Activated T-helper 1 cell treated with anti-CD3 and anti-CD28 coated beads, Interleukin-2, amount 50 U/mL, for 16 hours (primary cell): Measurements from ENCODE around the gene UBE3A.

Source experiments
- DNase-seq, 2 donors: peaks; one replicate each; pipeline ENCODE4 v3.0.0-alpha.2; 2020; ENCODE audit warnings: low read depth in 1 of 2, low spot score in 1 of 2

UBE3A gene

DNA sequence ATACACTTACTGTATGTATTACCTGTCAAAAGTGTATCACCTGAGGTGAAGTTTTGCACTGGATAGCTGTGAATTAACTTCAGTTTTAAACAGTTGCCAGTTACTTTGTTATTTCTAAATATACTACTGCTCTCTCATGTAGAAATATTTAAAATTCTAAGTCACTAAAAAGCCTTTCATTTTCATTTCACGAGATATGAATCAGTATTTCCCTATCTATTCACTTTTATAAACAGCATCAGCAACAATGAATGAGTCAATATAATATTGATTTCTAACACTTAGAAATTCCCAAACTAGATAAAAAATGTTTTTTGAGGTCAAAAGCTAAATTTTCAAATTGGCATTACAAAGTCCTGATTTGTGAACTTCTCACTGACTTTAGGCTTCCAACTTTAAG is 32.6 kb downstream of the UBE3A start:
- DNase-seq = no peak

DNA sequence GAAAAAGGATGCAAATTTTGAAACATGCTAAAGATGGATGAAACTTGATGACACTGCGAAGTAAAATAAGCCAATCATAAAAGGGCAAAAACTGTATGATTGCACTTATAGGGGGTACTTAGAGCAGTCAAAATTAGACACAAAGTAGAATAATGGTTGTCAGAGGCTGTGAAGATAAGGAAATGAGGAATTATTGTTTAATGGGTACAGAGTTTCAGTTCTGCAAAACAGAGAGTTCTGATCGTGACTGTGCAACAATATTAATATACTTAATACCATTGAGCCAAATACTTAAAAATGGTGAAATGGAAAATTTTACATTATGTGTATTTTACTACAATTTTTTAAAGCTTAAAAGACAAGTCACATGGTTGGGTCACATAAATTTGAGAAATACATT is 35.1 kb downstream of the UBE3A start:
- no peak for DNase-seq

DNA sequence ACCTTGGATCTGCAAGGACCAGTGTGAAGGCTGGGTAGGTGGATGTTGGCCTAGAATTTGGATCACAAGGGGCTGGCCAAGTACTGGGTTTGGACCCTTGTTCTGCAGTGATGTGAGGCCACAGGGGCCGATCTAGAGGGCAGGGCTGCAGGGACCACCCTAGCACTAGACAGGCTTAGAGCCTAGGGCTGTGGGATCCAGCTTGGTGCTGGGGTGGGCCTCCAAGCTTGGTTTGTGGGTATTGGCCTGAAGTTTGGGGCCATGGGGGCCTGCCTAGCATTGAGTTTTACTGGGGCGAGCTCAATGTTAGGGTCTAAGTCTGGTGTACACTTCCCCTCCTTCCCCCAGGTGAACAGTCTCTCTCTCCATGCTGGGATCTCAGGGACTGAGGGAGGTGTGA is 36.5 kb downstream of the UBE3A start:
- no peak for DNase-seq

DNA sequence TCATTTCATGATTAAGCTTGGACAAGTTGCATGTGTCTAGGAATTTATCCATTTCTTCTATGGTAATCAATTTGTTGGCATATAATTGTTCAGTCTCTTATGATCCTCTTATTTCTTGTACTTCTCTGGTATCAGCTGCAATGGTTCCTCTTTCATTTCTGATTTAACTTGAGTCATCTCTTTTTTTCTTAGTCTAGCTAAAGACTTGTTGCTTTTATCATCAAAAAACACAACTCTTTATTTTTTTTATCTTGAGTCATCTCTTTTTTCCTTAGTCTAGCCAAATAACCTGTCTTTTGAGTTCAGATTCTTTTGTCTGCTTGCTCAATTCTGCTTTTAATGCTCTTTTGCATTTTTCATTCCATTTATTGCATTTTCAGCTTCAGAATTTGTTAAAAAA is 37.3 kb downstream of the UBE3A start:
- DNase-seq = no peak

DNA sequence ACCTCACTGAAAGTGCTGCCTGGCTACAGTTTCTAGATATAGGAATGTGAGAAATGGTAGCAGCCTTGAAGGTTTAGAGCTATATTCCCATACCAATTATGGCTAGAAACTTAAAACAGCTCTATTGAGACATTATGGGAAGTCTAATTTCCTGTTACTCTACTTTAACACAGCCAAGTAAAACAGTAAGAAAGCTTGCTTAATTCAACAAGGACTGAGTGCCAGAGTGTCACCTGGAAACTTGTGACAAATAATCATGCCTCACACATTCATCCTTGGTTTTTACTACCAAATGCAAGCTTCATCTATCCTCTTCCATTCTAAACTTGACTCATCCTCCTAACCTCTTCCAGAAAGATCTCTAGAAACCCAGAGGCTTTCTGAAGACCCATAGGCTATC is 41.7 kb downstream of the UBE3A start:
- no peak for DNase-seq

DNA sequence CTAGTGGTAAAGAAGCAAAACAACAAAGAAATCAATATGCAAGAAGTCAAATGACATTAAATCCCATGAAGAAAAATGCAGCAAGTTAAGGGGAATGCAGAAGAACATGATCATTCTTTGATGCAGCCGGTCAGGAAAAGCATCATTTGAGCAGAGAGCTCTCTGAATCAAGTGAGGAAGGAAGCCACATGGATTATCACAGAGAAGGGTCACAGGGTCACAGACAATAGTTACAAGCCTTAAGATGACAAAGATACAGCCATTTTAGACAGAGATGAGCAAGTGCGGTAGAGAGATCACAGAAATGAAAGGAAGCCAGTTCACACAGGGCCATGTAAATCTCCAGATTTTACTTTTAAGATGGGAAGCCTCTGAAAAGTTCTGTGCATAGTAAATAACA is 43.9 kb downstream of the UBE3A start:
- DNase-seq = no peak

DNA sequence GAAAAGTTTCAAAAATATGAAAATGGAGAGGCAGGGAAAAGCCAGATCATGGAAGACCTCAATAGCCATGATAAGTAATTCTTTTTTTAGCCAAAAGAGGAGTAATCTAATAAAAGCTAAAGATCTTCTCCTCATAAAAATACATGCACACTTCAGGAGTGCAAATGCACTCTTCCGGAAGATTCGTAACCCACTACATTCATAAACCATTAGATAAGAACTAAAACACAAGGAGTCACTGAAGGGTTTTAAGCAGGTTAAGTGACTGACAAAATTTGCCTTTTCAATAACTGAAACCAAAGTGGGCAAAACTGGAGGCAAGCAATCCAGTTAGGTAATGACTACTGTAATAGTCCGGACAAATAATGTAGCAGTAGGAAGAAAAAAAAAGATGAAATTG is 46.0 kb downstream of the UBE3A start:
- DNase-seq = no peak

DNA sequence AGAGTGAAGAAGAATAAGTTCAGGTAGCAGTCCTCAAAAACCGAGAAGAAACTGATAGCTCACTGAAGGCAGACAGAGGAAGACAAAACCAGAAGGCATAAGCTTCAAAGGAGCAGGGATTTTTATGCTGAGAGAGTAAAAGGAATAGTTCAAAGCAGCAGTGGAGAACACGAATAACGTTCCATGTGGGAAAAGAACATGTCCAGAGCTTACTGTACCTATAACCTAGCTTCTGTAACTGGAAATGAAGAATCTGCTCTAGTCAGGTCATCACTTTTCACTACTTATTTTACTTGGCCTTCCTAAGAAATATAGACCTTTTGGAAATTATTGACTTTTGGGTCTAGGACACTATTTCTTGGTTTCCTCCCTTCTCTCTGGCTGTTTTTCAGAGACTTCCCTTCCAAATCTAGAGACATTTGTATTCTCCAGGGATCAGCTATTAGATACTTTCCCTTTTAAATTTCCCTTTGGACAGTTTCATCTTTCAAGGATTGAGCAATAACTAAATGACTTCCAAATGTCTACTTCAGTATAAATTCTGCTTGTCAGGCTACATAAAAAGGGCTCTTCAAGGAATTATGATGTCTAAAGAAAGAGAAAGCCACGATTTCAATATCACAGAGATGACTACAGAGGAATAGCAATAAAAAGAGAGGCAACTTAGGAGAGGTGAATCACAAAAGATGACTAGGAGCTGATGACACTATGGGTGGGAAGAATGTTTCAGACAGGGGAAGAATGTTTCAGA is 46.7 kb downstream of the UBE3A start:
- no peak for DNase-seq

DNA sequence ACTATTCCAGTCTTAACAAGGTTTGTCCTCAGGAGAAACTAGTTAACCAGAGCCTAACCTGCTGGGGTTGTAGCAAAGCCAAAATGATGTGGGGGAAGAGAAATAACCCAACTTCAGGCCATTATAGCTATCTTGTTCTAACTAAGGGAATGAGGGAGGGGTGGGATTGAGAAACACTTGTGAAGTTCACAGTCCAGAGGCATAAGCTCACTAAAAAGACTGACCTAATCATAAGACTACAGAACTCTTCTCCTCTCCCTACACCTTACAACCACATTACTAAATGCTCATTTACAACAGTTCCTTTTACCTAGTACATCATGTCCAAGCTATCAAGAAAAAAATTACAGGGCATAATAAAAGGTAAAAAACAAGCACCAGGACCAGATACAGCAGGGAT is 52.8 kb downstream of the UBE3A start:
- no peak for DNase-seq

DNA sequence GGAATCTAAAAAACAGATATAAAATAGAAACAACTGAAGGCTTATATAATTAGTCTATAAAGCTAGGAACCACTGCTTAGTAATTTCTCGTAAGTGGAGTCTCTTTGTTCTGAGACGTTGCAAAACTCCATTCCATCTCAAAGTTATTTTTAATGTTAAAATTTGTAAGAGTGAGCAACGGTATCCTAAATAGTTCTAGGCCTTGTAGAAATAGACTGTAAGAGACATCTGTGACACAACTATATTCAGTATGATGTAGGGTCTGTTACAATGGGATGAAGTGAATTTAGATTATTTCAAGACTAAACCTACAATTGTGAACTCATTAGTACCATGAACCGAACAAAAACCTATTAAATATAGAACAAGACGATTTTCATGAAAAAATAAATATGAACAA is 57.2 kb downstream of the UBE3A start:
- no peak for DNase-seq

DNA sequence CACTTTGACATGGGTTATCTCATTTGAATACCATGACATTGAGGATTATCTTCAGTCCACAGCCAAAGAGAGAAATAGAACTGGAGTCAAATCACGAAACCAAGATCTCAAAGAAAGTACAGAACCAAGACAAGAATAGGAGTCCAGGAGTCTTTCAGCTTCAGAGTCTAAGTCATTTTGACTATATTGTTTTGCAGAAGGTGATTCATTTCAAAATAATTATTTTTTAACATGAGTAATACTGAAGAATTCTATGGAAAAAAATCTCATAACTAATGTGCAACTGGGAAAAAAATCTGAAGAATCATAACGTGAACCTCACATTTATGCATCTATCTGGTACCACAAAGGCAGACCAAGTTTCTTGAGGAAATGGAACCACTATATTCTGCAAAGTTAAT is 60.3 kb downstream of the UBE3A start:
- no peak for DNase-seq

DNA sequence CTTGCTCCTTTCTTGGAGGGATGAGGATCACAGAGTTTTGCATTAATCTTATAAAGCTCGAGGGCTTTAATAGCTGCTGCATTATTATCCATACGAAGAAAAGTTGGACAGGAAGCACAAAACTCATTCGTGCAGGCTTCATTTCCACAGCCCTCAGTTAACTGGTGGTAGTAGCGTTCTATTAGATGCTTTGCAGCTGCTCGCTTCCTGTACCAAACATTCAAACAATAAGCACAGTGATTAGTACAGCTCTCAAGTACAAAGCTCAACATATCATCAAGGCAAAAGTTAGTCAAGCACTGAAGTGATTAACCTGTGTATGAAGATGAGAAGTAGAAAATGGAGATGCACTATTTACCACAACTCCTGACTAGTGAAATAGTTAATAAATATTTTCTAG is 63.3 kb downstream of the UBE3A start:
- DNase-seq = no peak

DNA sequence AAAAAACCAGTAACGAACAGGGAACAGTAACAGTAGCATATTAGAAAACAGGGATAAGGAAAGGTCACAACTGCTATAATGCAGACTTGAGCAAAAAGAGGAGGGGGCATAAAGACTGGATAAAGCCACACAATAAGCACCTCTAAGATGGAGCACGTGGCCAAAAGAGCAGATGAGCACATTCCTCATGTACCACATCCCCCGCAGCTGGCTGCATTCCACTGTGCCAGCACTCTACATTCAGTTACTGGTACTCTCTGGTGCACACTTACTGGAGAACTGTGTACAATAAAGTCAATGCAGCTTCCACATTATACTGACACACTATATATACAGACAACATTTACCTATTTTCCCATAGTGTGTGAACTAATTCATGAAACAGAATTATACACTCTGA is 64.7 kb downstream of the UBE3A start:
- no peak for DNase-seq

DNA sequence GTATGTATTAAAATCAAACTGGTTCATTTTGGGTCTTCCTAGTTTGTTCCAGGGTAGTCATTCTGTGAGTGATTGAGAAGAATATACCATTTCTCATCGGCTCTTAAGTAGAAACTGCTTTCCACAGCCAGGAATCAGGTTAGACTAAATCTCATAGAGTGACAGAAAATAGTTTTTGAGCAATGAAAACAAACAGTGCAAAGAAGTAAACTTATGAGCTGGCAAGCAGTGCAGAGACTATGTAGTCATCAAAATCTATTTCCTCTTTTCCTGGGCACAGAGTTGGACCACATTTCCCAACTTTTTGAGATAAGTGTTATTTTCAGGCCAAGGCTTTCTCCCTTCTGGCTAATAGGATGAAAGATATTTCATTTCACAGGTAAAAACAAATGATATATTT is 66.5 kb downstream of the UBE3A start:
- DNase-seq = no peak

DNA sequence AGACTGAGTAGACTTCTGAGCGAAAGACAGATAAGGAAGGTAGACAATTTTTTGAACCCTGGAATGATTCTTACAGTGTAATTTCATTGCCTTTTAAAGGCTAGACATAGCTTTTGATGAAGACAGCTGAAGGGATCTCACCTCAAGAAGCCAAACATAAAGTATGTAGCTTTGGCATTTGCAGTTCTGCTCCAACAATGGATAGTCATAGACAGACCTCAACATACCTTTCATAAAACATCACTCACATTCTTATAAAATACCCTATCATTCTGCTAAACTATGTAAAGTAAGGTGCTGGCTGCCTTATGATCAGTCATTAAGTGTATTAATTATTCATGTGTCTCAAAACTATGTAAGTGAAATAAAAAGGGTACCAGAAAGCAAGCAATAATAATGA is 70.0 kb downstream of the UBE3A start:
- DNase-seq = no peak

DNA sequence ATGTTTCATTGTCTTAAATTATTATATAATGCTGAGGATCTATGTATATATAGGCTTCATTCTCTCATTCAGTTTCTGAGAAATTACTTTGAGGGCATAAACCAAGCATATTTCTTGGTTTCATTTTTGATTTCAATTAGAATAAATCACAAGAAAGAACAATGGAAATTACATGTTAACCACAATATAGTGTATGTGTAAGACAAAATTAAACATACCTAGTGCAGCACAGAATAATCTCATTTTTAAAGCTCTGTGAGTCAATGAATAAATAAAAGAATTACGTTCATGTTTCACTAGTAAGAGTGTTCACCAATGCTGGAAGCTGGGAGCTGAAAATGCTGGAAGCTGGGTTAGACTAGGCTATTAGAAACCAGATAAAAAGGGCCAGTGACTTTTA is 72.8 kb downstream of the UBE3A start:
- no peak for DNase-seq

DNA sequence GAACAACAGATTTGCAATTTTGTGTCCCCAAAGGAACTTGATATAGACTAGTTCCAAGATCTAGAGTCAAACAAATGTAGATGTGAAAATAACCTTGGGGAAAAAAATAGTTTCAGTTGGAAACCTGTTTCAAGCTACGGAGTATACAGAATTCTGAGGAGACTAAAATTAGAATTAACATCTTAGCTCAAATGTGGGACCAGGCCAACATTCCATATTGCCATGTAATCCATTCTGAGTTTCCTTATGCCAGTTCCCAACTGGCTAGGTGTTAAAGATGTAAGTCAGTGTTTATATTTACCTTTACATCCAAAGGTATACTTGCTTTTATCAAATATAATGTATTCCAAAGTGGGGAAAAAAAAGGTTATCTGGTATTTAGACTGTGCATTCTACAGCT is 76.3 kb downstream of the UBE3A start:
- DNase-seq = no peak

DNA sequence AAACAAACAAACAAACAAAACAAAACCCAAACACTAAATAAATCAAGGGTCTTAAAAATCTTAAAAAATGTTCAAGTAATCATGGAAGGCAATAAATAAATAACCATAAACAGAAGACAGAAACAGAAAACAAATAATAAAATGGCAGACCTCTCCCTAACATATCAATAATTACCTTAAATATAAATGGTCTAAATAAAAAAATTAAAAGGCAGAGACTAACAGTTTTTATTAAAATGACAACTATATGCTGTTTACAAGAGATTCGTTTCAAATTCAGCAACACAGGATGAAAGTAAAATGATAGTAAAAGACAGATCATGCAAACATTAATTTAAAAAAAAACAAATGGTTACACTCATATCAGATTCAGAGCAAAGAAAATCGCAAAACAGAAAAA is 91.1 kb downstream of the UBE3A start:
- no peak for DNase-seq

DNA sequence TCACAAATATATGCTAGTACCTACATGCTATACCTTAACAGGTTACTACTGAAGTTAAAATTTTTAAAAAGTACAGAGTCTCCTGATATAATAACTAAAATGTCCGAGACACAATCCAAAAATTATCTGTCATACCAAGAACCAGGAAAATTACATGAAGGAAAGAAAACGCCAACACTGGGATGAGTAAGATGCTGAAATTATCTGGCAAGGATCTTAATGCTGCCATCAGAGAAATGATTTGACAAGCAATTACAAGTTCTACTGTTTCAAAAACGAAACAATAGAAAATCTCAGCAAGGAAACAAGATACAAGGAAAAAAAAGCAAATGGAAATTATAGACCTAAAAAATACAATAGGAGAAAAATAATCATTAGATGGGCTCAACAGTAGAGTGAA is 92.5 kb downstream of the UBE3A start:
- no peak for DNase-seq

DNA sequence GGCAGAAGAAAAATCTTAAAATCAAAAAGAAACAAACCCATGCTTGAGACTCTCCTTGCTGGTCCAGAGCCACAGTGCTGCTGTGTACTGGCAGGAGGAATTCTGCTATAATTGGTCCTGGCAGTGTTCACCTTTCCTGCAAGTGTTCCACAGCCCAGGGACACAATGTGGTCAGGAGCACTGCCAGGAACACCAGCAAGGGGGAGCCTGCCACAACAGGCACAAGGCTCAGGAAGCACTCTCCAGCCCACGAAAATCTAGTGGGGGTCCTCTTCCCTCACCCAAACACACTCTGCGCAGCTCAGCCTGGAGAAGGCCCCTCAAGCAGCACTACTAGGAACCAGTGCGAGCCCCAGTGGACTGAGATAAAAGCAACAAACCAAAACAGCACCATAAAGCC is 92.9 kb downstream of the UBE3A start:
- no peak for DNase-seq

DNA sequence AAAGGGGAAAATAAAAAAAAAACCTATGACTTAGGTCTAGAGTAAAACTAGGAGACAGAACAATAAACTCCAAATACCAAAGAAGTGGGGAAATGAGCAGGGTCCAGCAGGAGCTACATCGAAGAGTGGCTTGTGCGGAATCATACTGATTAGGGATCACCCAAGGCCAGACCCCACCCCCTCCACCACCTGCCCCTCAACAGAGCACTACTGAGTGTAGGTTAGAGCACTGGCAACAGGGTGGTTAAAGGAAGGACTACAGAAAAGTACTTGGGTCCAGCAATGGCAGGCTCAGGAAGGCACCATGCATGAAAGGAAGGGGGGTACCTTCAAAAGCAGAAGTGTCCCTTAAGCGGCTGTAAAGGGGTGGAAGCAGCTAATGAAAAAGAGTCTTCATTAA is 96.2 kb downstream of the UBE3A start:
- DNase-seq = no peak

DNA sequence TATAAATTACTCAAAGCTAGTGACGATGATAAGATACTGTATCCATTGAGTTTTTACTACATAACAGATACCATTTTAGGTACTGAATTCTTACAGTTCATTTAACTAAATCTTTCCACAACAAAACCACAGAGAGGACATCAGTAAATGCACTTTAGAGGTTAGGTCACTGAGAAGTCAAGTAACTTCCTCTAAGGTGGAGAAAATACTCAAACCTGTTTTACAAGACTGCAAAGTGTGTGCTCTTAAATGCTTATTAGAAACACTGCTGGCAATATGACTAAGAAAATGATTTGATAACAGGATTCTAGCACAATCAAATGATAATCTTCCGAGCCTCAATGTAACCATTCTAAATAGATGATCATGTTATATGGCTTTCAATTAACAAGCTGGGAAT is 99.4 kb downstream of the UBE3A start:
- DNase-seq = no peak

DNA sequence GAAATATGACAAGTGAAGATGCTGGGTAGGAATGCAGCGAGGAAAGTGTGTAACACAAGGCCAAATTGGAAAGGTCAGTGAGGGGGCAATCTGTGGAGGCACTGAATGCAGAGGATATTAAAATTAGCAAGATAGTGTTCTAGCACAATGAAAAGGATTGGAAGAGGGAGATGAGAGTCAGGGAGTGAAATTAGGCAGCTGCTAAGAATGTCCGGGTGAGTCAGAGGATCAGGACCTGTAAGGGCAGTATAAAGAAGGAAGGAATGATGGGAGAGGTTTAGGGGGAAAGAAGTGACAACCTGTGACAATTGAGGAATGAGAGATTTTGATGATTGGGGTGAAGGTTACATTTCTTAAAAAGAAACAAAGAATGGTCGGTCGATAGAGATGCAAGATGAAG is 103.5 kb downstream of the UBE3A start:
- no peak for DNase-seq

DNA sequence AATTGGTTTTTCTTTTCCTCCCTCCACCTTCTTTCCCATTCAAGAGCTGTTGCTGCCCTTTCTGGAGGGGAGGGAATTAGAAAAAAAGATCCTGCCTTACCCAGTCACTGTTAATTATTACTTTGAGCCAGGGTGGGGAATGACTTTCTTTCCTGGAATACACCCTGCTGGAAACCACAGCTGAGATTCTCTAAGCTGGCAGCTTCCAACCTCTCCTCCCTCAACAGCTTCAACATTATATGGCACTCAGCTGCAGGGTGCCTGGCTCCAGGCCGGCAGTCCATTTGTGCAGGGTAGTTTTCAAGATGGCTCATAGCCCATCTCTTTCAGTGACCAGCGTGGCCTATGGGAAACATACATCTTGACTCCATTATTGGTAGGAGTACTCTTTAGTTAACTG is 105.8 kb downstream of the UBE3A start:
- DNase-seq = no peak
